GM12801 (cell line): Measurements from ENCODE around the gene DCTD.

ENCODE experiments used
- CTCF ChIP-seq: IDR thresholded peaks from one replicate; pipeline ENCODE4 v1.5.1; 2011; ENCODE audit warnings: control low read depth; ENCODE audit not compliant: insufficient read length; ENCODE audit errors: extremely low read depth

Gene DCTD

GRCh38 chr4:182888891-182889290 lies 28.3 kb downstream of the DCTD start:
- TF ChIP-seq CTCF, result no peak

GRCh38 chr4:182886768-182887167 lies 30.4 kb downstream of the DCTD start:
- TF ChIP-seq CTCF, result no peak

- TF ChIP-seq CTCF, result no peak
These were observed 31.0 kb downstream of the DCTD start for GRCh38 chr4:182886205-182886604.

- TF ChIP-seq CTCF, result no peak
These were observed 31.5 kb downstream of the DCTD start for GRCh38 chr4:182885738-182886077.

- TF ChIP-seq CTCF, result no peak
These were observed 32.0 kb downstream of the DCTD start for GRCh38 chr4:182885022-182885737.

- no peak for TF ChIP-seq CTCF
These were observed 33.1 kb downstream of the DCTD start for GRCh38 chr4:182884040-182884439.

GRCh38 chr4:182883351-182883750 lies 33.8 kb downstream of the DCTD start:
- no peak for TF ChIP-seq CTCF
